Hepatocyte (in vitro differentiated cells): ENCODE data around the gene RS1.

Source experiments
- EZH2 ChIP-seq: fragments of 200-600 bp; sonication (generic); IDR thresholded peaks from 2 replicates; pipeline ENCODE4 v1.6.1; 2016; ENCODE audit warnings: antibody characterized with exemption, mild to moderate bottlenecking, borderline replicate concordance
- EZH2phosphoT487 ChIP-seq: fragments of 200-600 bp; sonication (generic); IDR thresholded peaks from one replicate; pipeline ENCODE4 v1.6.1; 2018; ENCODE audit warnings: antibody characterized with exemption, mild to moderate bottlenecking, low read depth, moderate library complexity; ENCODE audit not compliant: unreplicated experiment, severe bottlenecking
- TF ChIP-seq, protein P1 (sequence below): fragments of 200-600 bp; sonication (generic); IDR thresholded peaks from 2 replicates; pipeline ENCODE4 v1.5.1; 2016; ENCODE audit warnings: antibody characterized with exemption, mild to moderate bottlenecking; ENCODE audit not compliant: poor library complexity

DNA sequence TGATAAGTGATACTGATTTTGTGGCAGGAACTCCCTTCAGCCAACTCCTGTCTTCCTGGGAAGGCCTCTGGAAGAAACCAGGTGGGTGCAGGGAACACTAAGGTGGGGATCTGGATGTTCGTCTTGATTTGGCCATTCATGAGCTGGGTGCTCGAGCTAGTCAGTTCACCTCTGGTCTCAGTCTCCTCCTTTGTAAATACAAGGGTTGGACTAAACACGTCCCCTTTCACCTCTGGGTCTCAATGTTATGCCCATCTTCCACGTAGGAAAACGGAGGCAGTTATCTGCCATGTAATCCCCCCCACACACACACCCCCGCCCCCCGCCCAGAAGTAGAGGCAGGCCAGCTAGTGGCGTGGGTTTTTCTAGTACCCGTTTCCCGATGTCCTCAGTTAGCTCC is 4.1 kb upstream of the RS1 start:
- TF ChIP-seq EZH2 = no peak
- TF ChIP-seq, protein P1, sequence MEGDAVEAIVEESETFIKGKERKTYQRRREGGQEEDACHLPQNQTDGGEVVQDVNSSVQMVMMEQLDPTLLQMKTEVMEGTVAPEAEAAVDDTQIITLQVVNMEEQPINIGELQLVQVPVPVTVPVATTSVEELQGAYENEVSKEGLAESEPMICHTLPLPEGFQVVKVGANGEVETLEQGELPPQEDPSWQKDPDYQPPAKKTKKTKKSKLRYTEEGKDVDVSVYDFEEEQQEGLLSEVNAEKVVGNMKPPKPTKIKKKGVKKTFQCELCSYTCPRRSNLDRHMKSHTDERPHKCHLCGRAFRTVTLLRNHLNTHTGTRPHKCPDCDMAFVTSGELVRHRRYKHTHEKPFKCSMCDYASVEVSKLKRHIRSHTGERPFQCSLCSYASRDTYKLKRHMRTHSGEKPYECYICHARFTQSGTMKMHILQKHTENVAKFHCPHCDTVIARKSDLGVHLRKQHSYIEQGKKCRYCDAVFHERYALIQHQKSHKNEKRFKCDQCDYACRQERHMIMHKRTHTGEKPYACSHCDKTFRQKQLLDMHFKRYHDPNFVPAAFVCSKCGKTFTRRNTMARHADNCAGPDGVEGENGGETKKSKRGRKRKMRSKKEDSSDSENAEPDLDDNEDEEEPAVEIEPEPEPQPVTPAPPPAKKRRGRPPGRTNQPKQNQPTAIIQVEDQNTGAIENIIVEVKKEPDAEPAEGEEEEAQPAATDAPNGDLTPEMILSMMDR = no peak
- no peak for TF ChIP-seq EZH2phosphoT487
